PC-3 (cell line): ENCODE measurements around the gene KAT2A. TPM values are rescaled to one million over a fixed set of nuclear protein-coding genes. Genes with fewer than 3 reads are reported as not detected.

Source experiments
- ATAC-seq: fragments of 200-7000 bp; cut with Tn5 transposase; 2 replicates; pipeline ENCODE4 v1.9.1; 2020; ENCODE audit warnings: mild to moderate bottlenecking, moderate library complexity
- BruUV-seq: library from RNA; stranded (reverse); fragments of 400-500 nt; replicated peaks from 2 replicates; lab custom pipeline; 2021; lab: Mats Ljungman, UMichigan
- CTCF ChIA-PET: fragments of 300-600 bp; sonication (Branson Sonifier 250); formaldehyde crosslinking; loops from one replicate; lab custom pipeline; 2022; ENCODE audit warnings: antibody characterized with exemption; lab: Charles Lee
- POLR2A ChIA-PET: fragments of 300-600 bp; sonication (Branson Sonifier 250); formaldehyde crosslinking; loops from one replicate; lab custom pipeline; 2022; ENCODE audit warnings: antibody characterized with exemption; ENCODE audit not compliant: unreplicated experiment; lab: Charles Lee
- DNase-seq: peaks from one replicate; pipeline ENCODE4 v3.0.0-alpha.2; 2015
- H2AFZ ChIP-seq: fragments of 300-600 bp; sonication (generic); 2 replicates; pipeline ENCODE4 v1.6.0; 2016; ENCODE audit warnings: antibody characterized with exemption, low read length
- H3F3A ChIP-seq: fragments of 300-600 bp; sonication (generic); one replicate; pipeline ENCODE4 v1.6.0; 2017; ENCODE audit warnings: antibody characterized with exemption, low read length, control low read depth, mild to moderate bottlenecking; ENCODE audit not compliant: unreplicated experiment
- H3K27ac ChIP-seq: fragments of 300-600 bp; sonication (generic); 2 replicates; pipeline ENCODE4 v1.5.1; 2016; ENCODE audit warnings: mild to moderate bottlenecking, low read length
- H3K27me3 ChIP-seq: fragments of 300-600 bp; sonication (generic); 2 replicates; pipeline ENCODE4 v1.6.1; 2016; ENCODE audit warnings: low read length, mixed read lengths
- H3K36me3 ChIP-seq: fragments of 300-600 bp; sonication (generic); 2 replicates; pipeline ENCODE4 v1.6.1; 2016; ENCODE audit warnings: low read depth, mixed run types, low read length, mixed read lengths
- H3K4me1 ChIP-seq: fragments of 300-600 bp; sonication (generic); 2 replicates; pipeline ENCODE4 v1.5.1; 2016; ENCODE audit warnings: low read length; ENCODE audit not compliant: insufficient read depth
- H3K4me2 ChIP-seq: fragments of 300-600 bp; sonication (generic); 2 replicates; pipeline ENCODE4 v1.6.0; 2016; ENCODE audit warnings: low read length
- H3K4me3 ChIP-seq: fragments of 300-600 bp; sonication (generic); 2 replicates; pipeline ENCODE4 v1.5.1; 2016; ENCODE audit warnings: mild to moderate bottlenecking, low read length, mixed read lengths
- H3K79me2 ChIP-seq: fragments of 300-600 bp; sonication (generic); 2 replicates; pipeline ENCODE4 v1.6.1; 2017; ENCODE audit warnings: low read length, mixed read lengths
- H3K9ac ChIP-seq: fragments of 300-600 bp; sonication (generic); 2 replicates; pipeline ENCODE4 v1.6.0; 2016; ENCODE audit warnings: mild to moderate bottlenecking, low read length
- H3K9me2 ChIP-seq: fragments of 300-600 bp; sonication (generic); replicated peaks from 2 replicates; pipeline ENCODE4 v1.6.1; 2016; ENCODE audit warnings: mixed run types, low read length, mixed read lengths
- H3K9me3 ChIP-seq: fragments of 300-600 bp; sonication (generic); 2 replicates; pipeline ENCODE4 v1.6.1; 2016; ENCODE audit warnings: low read length, mixed read lengths
- H4K20me1 ChIP-seq: fragments of 300-600 bp; sonication (generic); 2 replicates; pipeline ENCODE4 v1.6.1; 2016; ENCODE audit warnings: low read length, mixed read lengths
- EZH2 ChIP-seq: fragments of 300-600 bp; sonication (generic); IDR thresholded peaks from one replicate; pipeline ENCODE4 v1.6.1; 2017; ENCODE audit warnings: antibody characterized with exemption, mild to moderate bottlenecking, low read length; ENCODE audit not compliant: unreplicated experiment
- EZH2phosphoT487 ChIP-seq: fragments of 300-600 bp; sonication (generic); IDR thresholded peaks from 2 replicates; pipeline ENCODE4 v1.6.1; 2018; ENCODE audit warnings: mild to moderate bottlenecking, antibody characterized with exemption, low read length, borderline replicate concordance
- intact Hi-C: fragments of 100-400 bp; cut with micrococcal nuclease; formaldehyde crosslinking; loops from 2 replicates; pipeline ENCODE4 v1.9.0; 2023
- total RNA-seq: library from RNA; depleted of rRNA; stranded (reverse); fragments of >200 nt; gene quantifications from 2 replicates; pipeline ENCODE4 v1.2.3, GENCODE V29; 2014
- TF ChIP-seq, protein P1 (sequence below): fragments of 300-600 bp; sonication (generic); conservative IDR thresholded peaks from 2 replicates; pipeline ENCODE4 v1.5.1; 2017; ENCODE audit warnings: antibody characterized with exemption, low read depth, mild to moderate bottlenecking, low read length

KAT2A gene
- total RNA-seq, 1 experiment from 2014 or later: not detected

DNA sequence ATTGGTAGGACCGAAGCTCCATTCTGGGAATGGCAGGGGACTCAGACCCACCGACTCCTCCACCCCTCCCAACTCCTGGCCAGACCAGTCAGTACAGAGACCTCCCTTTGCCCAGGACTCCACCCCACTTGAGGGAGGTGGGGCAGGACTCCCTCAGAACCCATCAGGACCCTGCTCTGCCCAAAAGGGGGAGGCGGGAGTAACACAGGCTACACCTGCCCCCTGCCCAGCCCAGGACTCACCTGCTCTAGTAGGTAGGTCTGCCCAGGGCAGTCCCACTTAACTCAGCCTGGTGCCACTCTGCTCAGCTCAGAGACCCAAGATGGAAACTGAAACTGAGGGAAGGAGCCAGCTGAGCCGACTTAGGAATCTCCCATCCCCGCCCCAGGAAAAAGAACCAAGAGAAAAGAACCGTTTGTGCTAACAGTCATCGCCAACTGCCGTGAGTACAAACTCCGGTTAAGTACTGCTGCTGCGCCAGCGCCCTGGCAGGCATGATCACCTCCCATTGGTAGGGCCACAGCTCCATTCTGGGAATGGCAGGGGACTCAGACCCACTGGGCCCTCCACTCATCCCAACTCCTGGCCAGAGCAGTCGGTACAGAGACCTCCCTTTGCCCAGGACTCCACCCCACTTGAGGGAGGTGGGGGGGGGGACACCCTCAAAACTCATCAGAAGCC lies 9.2 kb downstream of the KAT2A start:
- Histone ChIP-seq H3K27me3 (no peaks in the 10 kb centered on the region), H2AFZ (no peak overlapping the region), H3K27ac (no peak overlapping the region), H3K9ac (no peak overlapping the region), H3F3A (no peaks in the 10 kb centered on the region), H3K9me3 (no peaks in the 10 kb centered on the region), H3K36me3 (no peaks in the 10 kb centered on the region), H3K4me3 (no peak overlapping the region), H3K4me1 (no peaks in the 10 kb centered on the region), H3K9me2 (no peaks in the 10 kb centered on the region), H3K79me2 (no peaks in the 10 kb centered on the region), H4K20me1 (no peaks in the 10 kb centered on the region), H3K4me2 (no peak overlapping the region)
- no TSS peak for BruUV-seq
- ATAC-seq (no peak), DNase-seq (no peak)
- ChIA-PET CTCF (no interaction called here), POLR2A (no interaction called here)
- intact Hi-C loops: no loop called here
- TF ChIP-seq EZH2 (no peak), EZH2phosphoT487 (no peak)
- TF ChIP-seq, protein P1, sequence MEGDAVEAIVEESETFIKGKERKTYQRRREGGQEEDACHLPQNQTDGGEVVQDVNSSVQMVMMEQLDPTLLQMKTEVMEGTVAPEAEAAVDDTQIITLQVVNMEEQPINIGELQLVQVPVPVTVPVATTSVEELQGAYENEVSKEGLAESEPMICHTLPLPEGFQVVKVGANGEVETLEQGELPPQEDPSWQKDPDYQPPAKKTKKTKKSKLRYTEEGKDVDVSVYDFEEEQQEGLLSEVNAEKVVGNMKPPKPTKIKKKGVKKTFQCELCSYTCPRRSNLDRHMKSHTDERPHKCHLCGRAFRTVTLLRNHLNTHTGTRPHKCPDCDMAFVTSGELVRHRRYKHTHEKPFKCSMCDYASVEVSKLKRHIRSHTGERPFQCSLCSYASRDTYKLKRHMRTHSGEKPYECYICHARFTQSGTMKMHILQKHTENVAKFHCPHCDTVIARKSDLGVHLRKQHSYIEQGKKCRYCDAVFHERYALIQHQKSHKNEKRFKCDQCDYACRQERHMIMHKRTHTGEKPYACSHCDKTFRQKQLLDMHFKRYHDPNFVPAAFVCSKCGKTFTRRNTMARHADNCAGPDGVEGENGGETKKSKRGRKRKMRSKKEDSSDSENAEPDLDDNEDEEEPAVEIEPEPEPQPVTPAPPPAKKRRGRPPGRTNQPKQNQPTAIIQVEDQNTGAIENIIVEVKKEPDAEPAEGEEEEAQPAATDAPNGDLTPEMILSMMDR: no peak

DNA sequence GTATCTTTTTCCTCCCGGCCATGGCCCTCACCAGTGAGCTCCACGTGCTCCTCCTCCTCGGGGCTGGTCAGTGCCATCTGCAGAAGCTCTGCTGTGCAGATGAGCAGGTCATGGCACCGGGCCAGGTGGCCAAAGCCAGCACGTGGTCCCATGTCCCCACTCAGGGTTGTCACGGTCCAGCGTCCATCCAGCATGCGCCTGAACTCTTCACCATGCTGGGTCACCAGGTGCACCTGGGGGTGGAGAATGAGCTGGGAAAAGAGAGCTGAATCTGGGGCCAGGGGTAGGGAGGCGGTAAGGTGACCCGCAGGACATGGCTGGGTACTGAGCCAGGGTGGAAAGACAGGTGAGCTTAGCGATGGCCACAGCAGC lies 9.9 kb downstream of the KAT2A start:
- intact Hi-C loops: no loop called here
- H3K36me3 ChIP-seq: no peaks in the 10 kb centered on the region
- H3K9ac ChIP-seq: no peak overlapping the region
- no peaks in the 10 kb centered on the region for H3K27me3 ChIP-seq
- no peak overlapping the region for H3K27ac ChIP-seq
- no peaks in the 10 kb centered on the region for H3K4me1 ChIP-seq
- H3K4me2 ChIP-seq: no peak overlapping the region
- H3K9me3 ChIP-seq: no peaks in the 10 kb centered on the region
- ChIA-PET POLR2A (no interaction called here), CTCF (no interaction called here)
- no peak for ATAC-seq
- no peaks in the 10 kb centered on the region for H3K9me2 ChIP-seq
- DNase-seq: no peak
- no peak for TF ChIP-seq EZH2
- no peak for TF ChIP-seq EZH2phosphoT487
- TF ChIP-seq, protein P1: no peak
- no peaks in the 10 kb centered on the region for H3K79me2 ChIP-seq
- no peaks in the 10 kb centered on the region for H4K20me1 ChIP-seq
- no peak overlapping the region for H2AFZ ChIP-seq
- no TSS peak for BruUV-seq
- H3F3A ChIP-seq: no peaks in the 10 kb centered on the region
- H3K4me3 ChIP-seq: no peak overlapping the region
